HCT116 (cell line): ENCODE results near the gene AHR.
"Not testable (repeated sequence)": the region's sequence is repeated elsewhere in the genome, so short reads cannot be mapped to it uniquely, and the experiment has no call there.

Experiments used
- CTCF ChIP-seq, 3 experiments: fragments of 200-600 bp in 1 of 3; sonication (generic) in 1 of 3; IDR thresholded peaks in 2 of 3; conservative IDR thresholded peaks in 1 of 3; 2 replicates each; pipeline ENCODE4 v1.5.1; 2012 to 2017; ENCODE audit warnings: low read depth in 2 of 3, low read length in 2 of 3, antibody characterized with exemption in 1 of 3, borderline replicate concordance in 1 of 3, control low read depth in 1 of 3, mild to moderate bottlenecking in 1 of 3, mixed read lengths in 1 of 3, mixed run types in 1 of 3, moderate library complexity in 1 of 3; ENCODE audit not compliant: insufficient read depth in 1 of 3
- EGR1 ChIP-seq: IDR thresholded peaks from 2 replicates; pipeline ENCODE4 v1.6.1; 2012; ENCODE audit warnings: low read depth
- ELF1 ChIP-seq: IDR thresholded peaks from 2 replicates; pipeline ENCODE4 v1.6.1; 2012; ENCODE audit warnings: low read depth, borderline replicate concordance
- EZH2 ChIP-seq: fragments of 200-600 bp; sonication (generic); IDR thresholded peaks from 2 replicates; pipeline ENCODE4 v1.6.1; 2017; ENCODE audit warnings: antibody characterized with exemption, mixed run types
- JUND ChIP-seq: IDR thresholded peaks from 2 replicates; pipeline ENCODE4 v1.6.1; 2012
- POLR2A ChIP-seq: IDR thresholded peaks from 2 replicates; pipeline ENCODE4 v1.7.0; 2011; ENCODE audit warnings: borderline replicate concordance; ENCODE audit not compliant: insufficient read depth, insufficient read length; ENCODE audit errors: extremely low read depth
- RAD21 ChIP-seq: IDR thresholded peaks from 2 replicates; pipeline ENCODE4 v1.6.1; 2012; ENCODE audit warnings: low read depth, mild to moderate bottlenecking
- SP1 ChIP-seq: IDR thresholded peaks from 2 replicates; pipeline ENCODE4 v1.6.1; 2012; ENCODE audit warnings: low read depth
- TCF7L2 ChIP-seq: IDR thresholded peaks from 2 replicates; pipeline ENCODE4 v1.7.0; 2011; ENCODE audit warnings: borderline replicate concordance, inconsistent platforms; ENCODE audit not compliant: insufficient read depth, insufficient read length; ENCODE audit errors: extremely low read depth
- ZNF274 ChIP-seq: fragments of 200-500 bp; sonication (Bioruptor generic); IDR thresholded peaks from 2 replicates; pipeline ENCODE4 v1.6.1; 2014; ENCODE audit warnings: mild to moderate bottlenecking, low read depth, low read length, inconsistent platforms
- TF ChIP-seq, protein P1 (sequence below): IDR thresholded peaks from 2 replicates; pipeline ENCODE4 v1.6.1; 2011; ENCODE audit warnings: mild to moderate bottlenecking, low read length, moderate library complexity; ENCODE audit not compliant: insufficient replicate concordance; ENCODE audit errors: extremely low read depth

- TF ChIP-seq CTCF (IDR thresholded peaks at IDR 0.05 in 2 of 3, conservative IDR thresholded peaks at IDR 0.05 in 1 of 3; ENCODE audit: borderline replicate concordance in 1 of 3, insufficient read depth in 1 of 3, low read depth in 2 of 3, low read length in 2 of 3); POLR2A; ELF1; EGR1; RAD21; JUND; ZNF274; SP1; EZH2; TCF7L2: not testable (repeated sequence)
- TF ChIP-seq, protein P1, sequence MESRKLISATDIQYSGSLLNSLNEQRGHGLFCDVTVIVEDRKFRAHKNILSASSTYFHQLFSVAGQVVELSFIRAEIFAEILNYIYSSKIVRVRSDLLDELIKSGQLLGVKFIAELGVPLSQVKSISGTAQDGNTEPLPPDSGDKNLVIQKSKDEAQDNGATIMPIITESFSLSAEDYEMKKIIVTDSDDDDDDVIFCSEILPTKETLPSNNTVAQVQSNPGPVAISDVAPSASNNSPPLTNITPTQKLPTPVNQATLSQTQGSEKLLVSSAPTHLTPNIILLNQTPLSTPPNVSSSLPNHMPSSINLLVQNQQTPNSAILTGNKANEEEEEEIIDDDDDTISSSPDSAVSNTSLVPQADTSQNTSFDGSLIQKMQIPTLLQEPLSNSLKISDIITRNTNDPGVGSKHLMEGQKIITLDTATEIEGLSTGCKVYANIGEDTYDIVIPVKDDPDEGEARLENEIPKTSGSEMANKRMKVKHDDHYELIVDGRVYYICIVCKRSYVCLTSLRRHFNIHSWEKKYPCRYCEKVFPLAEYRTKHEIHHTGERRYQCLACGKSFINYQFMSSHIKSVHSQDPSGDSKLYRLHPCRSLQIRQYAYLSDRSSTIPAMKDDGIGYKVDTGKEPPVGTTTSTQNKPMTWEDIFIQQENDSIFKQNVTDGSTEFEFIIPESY: not testable (repeated sequence)
Observed at GRCh38 chr7:17348932-17349331, 50.5 kb downstream of the AHR start.
